Peyer's patch (tissue), 4 donors: ENCODE results near the gene MAP4K1.

Source experiments
- CTCF ChIP-seq, 6 experiments: fragments of 450-650 bp in 4 of 6; fragments of 200-600 bp in 2 of 6; sonication (generic) in 1 of 6; IDR thresholded peaks; one replicate each; pipeline ENCODE4 v1.5.1; 2017 to 2019; ENCODE audit warnings: antibody characterized with exemption in 6 of 6, mild to moderate bottlenecking in 3 of 6, moderate library complexity in 1 of 6
- POLR2A ChIP-seq, 2 donors: fragments of 450-650 bp; IDR thresholded peaks; one replicate each; pipeline ENCODE4 v1.5.1; 2017; ENCODE audit warnings: antibody characterized with exemption in 2 of 2, mild to moderate bottlenecking in 2 of 2, moderate library complexity in 2 of 2

- TF ChIP-seq CTCF (IDR thresholded peaks at IDR 0.05) (no peak), POLR2A (IDR thresholded peaks at IDR 0.05) (no peak)
Observed at GRCh38 chr19:38569368-38569983, 48.3 kb downstream of the MAP4K1 start.
